K562 (cell line): ENCODE measurements around the gene UBE2Q1. TPM values are rescaled to one million over a fixed set of nuclear protein-coding genes. Genes with fewer than 3 reads are reported as not detected.

ENCODE experiments used
- ELF1 ChIP-seq: fragments of 200-800 bp; sonication (Bioruptor generic); IDR thresholded peaks from 2 replicates; pipeline ENCODE4 v1.6.1; 2016; ENCODE audit warnings: missing genetic modification characterization, missing compliant biosample characterization
- FOXJ2 ChIP-seq: fragments of 200-800 bp; sonication (Bioruptor generic); IDR thresholded peaks from 2 replicates; pipeline ENCODE4 v1.6.1; 2016; ENCODE audit warnings: missing genetic modification characterization, missing compliant biosample characterization
- KLF16 ChIP-seq: IDR thresholded peaks from 2 replicates; pipeline ENCODE4 v1.6.1; 2016; ENCODE audit warnings: antibody characterized with exemption
- TCF7L2 ChIP-seq: fragments of 150-350 bp; IDR thresholded peaks from 2 replicates; pipeline ENCODE4 v1.6.1; 2016; ENCODE audit warnings: low read depth, mild to moderate bottlenecking, low read length, moderate library complexity
- YBX1 ChIP-seq: fragments of 450-650 bp; IDR thresholded peaks from 2 replicates; pipeline ENCODE4 v1.7.1; 2016; ENCODE audit warnings: mild to moderate bottlenecking
- ZBTB17 ChIP-seq: fragments of 450-650 bp; formaldehyde crosslinking; IDR thresholded peaks from 2 replicates; pipeline ENCODE4 v1.4.0; 2020; ENCODE audit warnings: mild to moderate bottlenecking
- ZNF124 ChIP-seq: sonication (generic); formaldehyde crosslinking; IDR thresholded peaks from 2 replicates; pipeline ENCODE4 v1.8.1; 2022; ENCODE audit warnings: missing genetic modification reagents
- polyA plus RNA-seq, 8 experiments: library from polyadenylated mRNA; depleted of rRNA in 4 of 8; stranded (reverse) in 5 of 8; unstranded in 3 of 8; fragments of >200 nt; fragmentation: Nextera tagmentation in 2 of 8; fragmentation: Illumina TruSeq in 1 of 8; extraction: Ambion mirVana in 2 of 8; extraction: Trizol in 1 of 8; gene quantifications; 2 replicates each; pipeline versions ENCODE4 v1.2.1 to v1.2.3, GENCODE V29; 2011 to 2014; ENCODE audit warnings: inconsistent platforms in 1 of 8, missing spikeins in 1 of 8
- total RNA-seq, 7 experiments: library from RNA; depleted of rRNA in 6 of 7; stranded (reverse); fragments of >200 nt in 6 of 7; fragmentation: Illumina TruSeq in 2 of 7; extraction: Trizol in 2 of 7; gene quantifications; 2 replicates each; pipeline versions ENCODE4 v1.2.1 to v1.2.3, GENCODE V29; 2011 to 2021; ENCODE audit warnings: low replicate concordance in 1 of 7
- TF ChIP-seq, protein P1 (sequence below): fragments of 200-400 bp; formaldehyde crosslinking; IDR thresholded peaks from 2 replicates; pipeline ENCODE4 v1.6.1; 2017; ENCODE audit warnings: mild to moderate bottlenecking, low read depth, low read length, moderate library complexity
- TF ChIP-seq, protein P2 (sequence below): sonication (generic); formaldehyde crosslinking; IDR thresholded peaks from 2 replicates; pipeline ENCODE4 v1.8.0; 2022; ENCODE audit warnings: mild to moderate bottlenecking, missing genetic modification reagents
- TF ChIP-seq, protein P3 (sequence below): fragments of 250-450 bp; sonication (Bioruptor Pico); IDR thresholded peaks from 2 replicates; pipeline ENCODE4 v1.8.0; 2022; ENCODE audit warnings: inconsistent platforms
- TF ChIP-seq, protein P4 (sequence below): IDR thresholded peaks from 2 replicates; pipeline ENCODE4 v1.6.1; 2012; ENCODE audit warnings: low read depth, low read length, improper control_type of control experiment, borderline replicate concordance
- TF ChIP-seq, protein P5 (sequence below): sonication (generic); formaldehyde crosslinking; IDR thresholded peaks from 2 replicates; pipeline ENCODE4 v1.9.0; 2022; ENCODE audit warnings: mild to moderate bottlenecking, missing genetic modification reagents
- TF ChIP-seq, protein P6 (sequence below), 3 experiments: fragments of 200-800 bp in 1 of 3; fragments of 250-450 bp in 1 of 3; fragments of 450-650 bp in 1 of 3; sonication (Bioruptor Pico) in 1 of 3; sonication (Bioruptor generic) in 1 of 3; formaldehyde crosslinking in 1 of 3; IDR thresholded peaks; 2 replicates each; pipeline versions ENCODE4 v1.6.1 to v1.8.0; 2016 to 2022; ENCODE audit warnings: mild to moderate bottlenecking in 2 of 3, missing genetic modification characterization in 2 of 3, missing compliant biosample characterization in 1 of 3, moderate library complexity in 1 of 3

The UBE2Q1 gene
- total and polyA plus RNA-seq, 9 of the 15 experiments (the other 6 are each of a cell fraction or from before 2014, with no cell fraction given) = 8.0 to 58.8 (median 27.6) TPM

DNA sequence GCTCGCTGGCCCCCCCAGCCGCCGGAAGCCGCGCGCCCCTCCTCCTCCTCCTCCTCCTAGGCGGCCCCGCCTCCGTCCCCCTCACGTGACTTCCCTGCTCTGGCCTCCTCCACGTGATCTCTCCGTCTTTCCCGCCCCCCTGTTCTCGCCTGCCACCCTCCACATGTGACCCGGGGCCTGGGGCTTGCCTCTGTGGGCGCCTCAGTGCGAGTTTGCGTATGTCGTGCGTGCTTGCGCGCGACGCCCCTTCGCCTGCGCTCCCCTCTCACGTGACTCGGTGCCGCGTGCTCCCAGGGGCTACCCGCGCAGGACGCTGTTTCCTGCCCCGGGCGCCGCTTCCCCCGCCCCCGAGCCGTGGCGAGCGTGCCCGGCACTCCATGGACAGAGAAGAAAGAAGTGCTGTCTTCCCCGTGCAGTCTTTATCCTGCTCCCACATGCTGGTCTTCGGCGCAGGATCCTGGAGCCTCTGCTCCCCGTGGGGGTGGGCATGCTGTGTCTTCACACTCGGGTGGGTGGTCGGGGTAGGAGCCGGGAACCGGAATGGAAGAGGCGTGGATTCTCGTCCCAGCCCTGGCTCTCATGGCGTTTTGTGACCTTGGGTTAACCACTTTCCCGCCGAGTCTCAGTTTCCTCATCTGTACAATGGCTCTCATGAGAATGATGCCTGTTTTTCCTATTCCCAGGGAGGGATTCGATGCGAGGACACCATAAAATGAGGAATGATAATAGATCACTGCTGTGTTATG, 431 bp upstream of the UBE2Q1 start (continued):
- TF ChIP-seq, protein P1, sequence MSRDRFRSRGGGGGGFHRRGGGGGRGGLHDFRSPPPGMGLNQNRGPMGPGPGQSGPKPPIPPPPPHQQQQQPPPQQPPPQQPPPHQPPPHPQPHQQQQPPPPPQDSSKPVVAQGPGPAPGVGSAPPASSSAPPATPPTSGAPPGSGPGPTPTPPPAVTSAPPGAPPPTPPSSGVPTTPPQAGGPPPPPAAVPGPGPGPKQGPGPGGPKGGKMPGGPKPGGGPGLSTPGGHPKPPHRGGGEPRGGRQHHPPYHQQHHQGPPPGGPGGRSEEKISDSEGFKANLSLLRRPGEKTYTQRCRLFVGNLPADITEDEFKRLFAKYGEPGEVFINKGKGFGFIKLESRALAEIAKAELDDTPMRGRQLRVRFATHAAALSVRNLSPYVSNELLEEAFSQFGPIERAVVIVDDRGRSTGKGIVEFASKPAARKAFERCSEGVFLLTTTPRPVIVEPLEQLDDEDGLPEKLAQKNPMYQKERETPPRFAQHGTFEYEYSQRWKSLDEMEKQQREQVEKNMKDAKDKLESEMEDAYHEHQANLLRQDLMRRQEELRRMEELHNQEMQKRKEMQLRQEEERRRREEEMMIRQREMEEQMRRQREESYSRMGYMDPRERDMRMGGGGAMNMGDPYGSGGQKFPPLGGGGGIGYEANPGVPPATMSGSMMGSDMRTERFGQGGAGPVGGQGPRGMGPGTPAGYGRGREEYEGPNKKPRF = no peak
- TF ChIP-seq KLF16 = peak; percentile 37; the same call in 1 of the 2 replicates
- TF ChIP-seq ZBTB17 (CRISPR knock-in tag) = peak; percentile 41; the same call in 1 of the 2 replicates
- TF ChIP-seq, protein P2, sequence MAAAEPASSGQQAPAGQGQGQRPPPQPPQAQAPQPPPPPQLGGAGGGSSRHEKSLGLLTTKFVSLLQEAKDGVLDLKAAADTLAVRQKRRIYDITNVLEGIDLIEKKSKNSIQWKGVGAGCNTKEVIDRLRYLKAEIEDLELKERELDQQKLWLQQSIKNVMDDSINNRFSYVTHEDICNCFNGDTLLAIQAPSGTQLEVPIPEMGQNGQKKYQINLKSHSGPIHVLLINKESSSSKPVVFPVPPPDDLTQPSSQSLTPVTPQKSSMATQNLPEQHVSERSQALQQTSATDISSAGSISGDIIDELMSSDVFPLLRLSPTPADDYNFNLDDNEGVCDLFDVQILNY (CRISPR knock-in tag) = peak; percentile 96
- TF ChIP-seq, protein P3, sequence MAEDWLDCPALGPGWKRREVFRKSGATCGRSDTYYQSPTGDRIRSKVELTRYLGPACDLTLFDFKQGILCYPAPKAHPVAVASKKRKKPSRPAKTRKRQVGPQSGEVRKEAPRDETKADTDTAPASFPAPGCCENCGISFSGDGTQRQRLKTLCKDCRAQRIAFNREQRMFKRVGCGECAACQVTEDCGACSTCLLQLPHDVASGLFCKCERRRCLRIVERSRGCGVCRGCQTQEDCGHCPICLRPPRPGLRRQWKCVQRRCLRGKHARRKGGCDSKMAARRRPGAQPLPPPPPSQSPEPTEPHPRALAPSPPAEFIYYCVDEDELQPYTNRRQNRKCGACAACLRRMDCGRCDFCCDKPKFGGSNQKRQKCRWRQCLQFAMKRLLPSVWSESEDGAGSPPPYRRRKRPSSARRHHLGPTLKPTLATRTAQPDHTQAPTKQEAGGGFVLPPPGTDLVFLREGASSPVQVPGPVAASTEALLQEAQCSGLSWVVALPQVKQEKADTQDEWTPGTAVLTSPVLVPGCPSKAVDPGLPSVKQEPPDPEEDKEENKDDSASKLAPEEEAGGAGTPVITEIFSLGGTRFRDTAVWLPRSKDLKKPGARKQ = no peak
- TF ChIP-seq, protein P4, sequence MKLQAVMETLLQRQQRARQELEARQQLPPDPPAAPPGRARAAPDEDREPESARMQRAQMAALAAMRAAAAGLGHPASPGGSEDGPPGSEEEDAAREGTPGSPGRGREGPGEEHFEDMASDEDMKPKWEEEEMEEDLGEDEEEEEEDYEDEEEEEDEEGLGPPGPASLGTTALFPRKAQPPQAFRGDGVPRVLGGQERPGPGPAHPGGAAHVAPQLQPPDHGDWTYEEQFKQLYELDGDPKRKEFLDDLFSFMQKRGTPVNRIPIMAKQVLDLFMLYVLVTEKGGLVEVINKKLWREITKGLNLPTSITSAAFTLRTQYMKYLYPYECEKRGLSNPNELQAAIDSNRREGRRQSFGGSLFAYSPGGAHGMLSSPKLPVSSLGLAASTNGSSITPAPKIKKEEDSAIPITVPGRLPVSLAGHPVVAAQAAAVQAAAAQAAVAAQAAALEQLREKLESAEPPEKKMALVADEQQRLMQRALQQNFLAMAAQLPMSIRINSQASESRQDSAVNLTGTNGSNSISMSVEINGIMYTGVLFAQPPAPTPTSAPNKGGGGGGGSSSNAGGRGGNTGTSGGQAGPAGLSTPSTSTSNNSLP = no peak
- TF ChIP-seq YBX1 = no peak
- TF ChIP-seq TCF7L2 = no peak
- TF ChIP-seq, protein P5, sequence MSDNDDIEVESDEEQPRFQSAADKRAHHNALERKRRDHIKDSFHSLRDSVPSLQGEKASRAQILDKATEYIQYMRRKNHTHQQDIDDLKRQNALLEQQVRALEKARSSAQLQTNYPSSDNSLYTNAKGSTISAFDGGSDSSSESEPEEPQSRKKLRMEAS (CRISPR knock-in tag) = peak; percentile 100
- TF ChIP-seq ELF1 (tag) = peak; percentile 85; the same call in 1 of the 2 replicates
- TF ChIP-seq, protein P6, sequence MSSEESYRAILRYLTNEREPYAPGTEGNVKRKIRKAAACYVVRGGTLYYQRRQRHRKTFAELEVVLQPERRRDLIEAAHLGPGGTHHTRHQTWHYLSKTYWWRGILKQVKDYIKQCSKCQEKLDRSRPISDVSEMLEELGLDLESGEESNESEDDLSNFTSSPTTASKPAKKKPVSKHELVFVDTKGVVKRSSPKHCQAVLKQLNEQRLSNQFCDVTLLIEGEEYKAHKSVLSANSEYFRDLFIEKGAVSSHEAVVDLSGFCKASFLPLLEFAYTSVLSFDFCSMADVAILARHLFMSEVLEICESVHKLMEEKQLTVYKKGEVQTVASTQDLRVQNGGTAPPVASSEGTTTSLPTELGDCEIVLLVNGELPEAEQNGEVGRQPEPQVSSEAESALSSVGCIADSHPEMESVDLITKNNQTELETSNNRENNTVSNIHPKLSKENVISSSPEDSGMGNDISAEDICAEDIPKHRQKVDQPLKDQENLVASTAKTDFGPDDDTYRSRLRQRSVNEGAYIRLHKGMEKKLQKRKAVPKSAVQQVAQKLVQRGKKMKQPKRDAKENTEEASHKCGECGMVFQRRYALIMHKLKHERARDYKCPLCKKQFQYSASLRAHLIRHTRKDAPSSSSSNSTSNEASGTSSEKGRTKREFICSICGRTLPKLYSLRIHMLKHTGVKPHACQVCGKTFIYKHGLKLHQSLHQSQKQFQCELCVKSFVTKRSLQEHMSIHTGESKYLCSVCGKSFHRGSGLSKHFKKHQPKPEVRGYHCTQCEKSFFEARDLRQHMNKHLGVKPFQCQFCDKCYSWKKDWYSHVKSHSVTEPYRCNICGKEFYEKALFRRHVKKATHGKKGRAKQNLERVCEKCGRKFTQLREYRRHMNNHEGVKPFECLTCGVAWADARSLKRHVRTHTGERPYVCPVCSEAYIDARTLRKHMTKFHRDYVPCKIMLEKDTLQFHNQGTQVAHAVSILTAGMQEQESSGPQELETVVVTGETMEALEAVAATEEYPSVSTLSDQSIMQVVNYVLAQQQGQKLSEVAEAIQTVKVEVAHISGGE (CRISPR knock-in tag; IDR thresholded peaks at IDR 0.05) = peak in 1 of 3 experiments; percentile 85; a peak in 2 of 6 replicates
- no peak for TF ChIP-seq ZNF124 (CRISPR knock-in tag)
- TF ChIP-seq FOXJ2 (tag) = peak; percentile 79
